Ectodermal cell (in vitro differentiated cells): ENCODE data around the gene HS3ST5.
"Not testable (repeated sequence)": the region's sequence is repeated elsewhere in the genome, so short reads cannot be mapped to it uniquely, and the experiment has no call there.

Experiments
- H3K27ac ChIP-seq: 2 replicates; pipeline ENCODE4 v1.7.0; 2013; ENCODE audit warnings: mild to moderate bottlenecking, low read depth, low read length; ENCODE audit not compliant: insufficient read depth, poor library complexity, severe bottlenecking
- H3K27me3 ChIP-seq: 2 replicates; pipeline ENCODE4 v1.7.0; 2013; ENCODE audit warnings: mild to moderate bottlenecking, low read length; ENCODE audit not compliant: insufficient read depth, control insufficient read depth, poor library complexity, severe bottlenecking
- H3K36me3 ChIP-seq: one replicate; pipeline ENCODE4 v1.7.0; 2013; ENCODE audit warnings: low read length; ENCODE audit not compliant: control insufficient read depth, insufficient read depth
- H3K4me1 ChIP-seq: one replicate; pipeline ENCODE4 v1.7.0; 2013; ENCODE audit warnings: low read length; ENCODE audit not compliant: control insufficient read depth, insufficient read depth
- H3K4me3 ChIP-seq: 2 replicates; pipeline ENCODE4 v1.7.0; 2013; ENCODE audit warnings: low read depth, low read length, control low read depth; ENCODE audit not compliant: insufficient read depth
- H3K9me3 ChIP-seq: 2 replicates; pipeline ENCODE4 v1.7.0; 2013; ENCODE audit warnings: mild to moderate bottlenecking, low read length, moderate library complexity; ENCODE audit not compliant: control insufficient read depth
- WGBS, 2 experiments: methylation state at CpG; one replicate each; pipeline ENCODE4 v1.1.7; 2013; ENCODE audit warnings: missing lambda C conversion rate in 2 of 2; 5-methylcytosine and 5-hydroxymethylcytosine counted together

The HS3ST5 gene

DNA sequence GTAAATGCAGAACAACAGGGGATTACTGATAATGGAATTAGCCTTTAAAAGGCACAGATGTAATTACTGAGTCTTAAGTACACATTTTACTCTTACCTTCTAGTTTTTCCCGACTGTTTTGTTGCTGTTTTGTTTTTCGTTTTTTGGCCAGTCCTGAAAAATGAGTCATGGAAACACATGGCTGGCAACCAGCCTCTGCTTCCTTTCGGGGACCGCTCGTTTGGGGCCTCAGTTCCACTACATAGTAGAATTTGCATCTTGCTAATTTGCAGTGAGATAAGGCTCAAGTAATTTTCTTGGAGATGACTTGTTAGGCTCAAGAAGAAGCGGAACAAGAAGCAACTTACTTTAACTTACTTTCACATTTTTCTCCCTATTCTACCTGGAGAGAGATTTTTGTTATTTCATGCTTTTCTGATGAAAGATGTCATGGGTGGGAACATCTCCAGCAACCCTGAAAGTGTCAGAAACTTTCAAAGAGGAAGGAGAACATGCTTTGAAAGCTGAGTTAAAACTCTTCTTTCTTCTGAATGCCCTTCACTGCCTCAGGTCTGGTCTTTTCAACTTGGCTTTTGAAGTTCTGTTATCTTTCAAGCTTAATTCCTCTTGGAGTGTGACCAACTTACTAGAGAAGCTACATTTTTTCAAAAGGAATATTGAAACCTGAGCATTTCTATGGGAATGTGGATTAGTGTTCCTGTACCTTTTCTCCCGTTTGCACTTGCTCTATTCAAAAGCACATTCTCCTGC, 300.4 kb downstream of the HS3ST5 start:
- Histone ChIP-seq H3K27me3 (no peaks in the 10 kb centered on the region), H3K9me3 (no peaks in the 10 kb centered on the region), H3K36me3 (no peaks in the 10 kb centered on the region), H3K27ac (no peak overlapping the region), H3K4me1 (no peaks in the 10 kb centered on the region), H3K4me3 (no peak overlapping the region)
- WGBS, 2 experiments: 87 to 91% methylated on average over 6 of the region's 7 CpGs

DNA sequence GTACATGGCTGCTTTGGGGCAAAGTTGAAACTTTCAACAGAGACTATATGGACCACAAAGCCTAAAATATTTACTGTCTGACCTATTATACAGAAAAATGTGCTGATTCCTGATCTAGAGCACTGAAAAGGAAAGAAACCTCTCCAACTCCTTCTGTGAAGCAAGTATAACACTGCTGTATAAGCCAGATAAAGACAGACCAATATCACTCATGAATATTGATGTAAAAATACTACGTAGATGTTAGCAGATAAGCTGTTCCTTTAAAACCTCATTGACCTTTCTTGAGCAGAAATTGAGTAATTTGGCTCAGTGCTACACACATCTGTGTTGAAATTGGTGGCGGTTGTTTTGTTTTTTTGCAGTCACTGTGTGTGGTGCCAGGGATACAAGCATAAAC, 302.0 kb downstream of the HS3ST5 start:
- Histone ChIP-seq H3K27me3 (no peaks in the 10 kb centered on the region), H3K9me3 (no peaks in the 10 kb centered on the region), H3K36me3 (no peaks in the 10 kb centered on the region), H3K4me3 (no peak overlapping the region), H3K4me1 (no peaks in the 10 kb centered on the region), H3K27ac (no peak overlapping the region)
- 80 to 93% methylated on average over 1 to 2 of the region's 2 CpGs for WGBS, 2 experiments

DNA sequence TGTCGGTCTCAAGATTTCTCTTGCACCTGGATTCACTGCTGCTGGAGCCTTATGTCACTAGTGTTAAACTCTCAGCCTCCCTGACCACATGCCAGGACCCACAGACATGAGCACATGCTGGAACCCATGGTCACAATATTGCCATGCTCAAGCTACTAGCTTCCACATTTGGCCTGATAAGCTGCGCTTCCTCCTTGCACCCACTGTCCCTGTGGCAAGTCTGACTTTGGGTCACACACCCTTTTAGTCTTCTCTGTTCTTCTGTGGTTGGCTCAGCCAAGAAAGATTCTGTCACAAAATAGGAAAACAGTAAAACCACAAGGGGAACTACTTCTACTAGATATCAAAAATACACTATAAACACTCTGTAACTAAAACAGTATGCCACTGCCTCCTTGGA, 303.0 kb downstream of the HS3ST5 start:
- H3K9me3 ChIP-seq: no peaks in the 10 kb centered on the region
- no peaks in the 10 kb centered on the region for H3K36me3 ChIP-seq
- H3K4me3 ChIP-seq: no peak overlapping the region
- 46 to 49% methylated on average over 2 of the region's 2 CpGs for WGBS, 2 experiments
- H3K4me1 ChIP-seq: no peaks in the 10 kb centered on the region
- H3K27me3 ChIP-seq: no peaks in the 10 kb centered on the region
- H3K27ac ChIP-seq: no peak overlapping the region

DNA sequence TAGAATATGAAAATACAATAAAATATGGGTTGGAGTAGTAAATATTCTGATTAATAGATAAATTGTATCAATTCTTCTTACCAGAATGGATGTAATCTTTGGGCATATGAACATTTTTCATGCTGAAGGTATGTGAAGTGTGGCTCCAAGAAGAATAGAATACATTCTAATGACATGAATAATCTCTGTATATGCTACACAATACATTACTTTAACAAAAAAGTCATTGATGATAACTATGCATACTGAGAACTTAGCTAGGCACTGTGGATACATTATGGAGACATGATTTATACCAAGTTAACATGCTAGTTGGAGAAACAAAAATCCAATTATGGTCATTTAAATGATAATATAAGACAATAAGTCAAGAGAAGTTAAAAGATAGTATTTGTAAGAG, 309.2 kb downstream of the HS3ST5 start:
- Histone ChIP-seq H3K4me1 (no peaks in the 10 kb centered on the region), H3K4me3 (no peak overlapping the region), H3K9me3 (no peaks in the 10 kb centered on the region), H3K27me3 (no peaks in the 10 kb centered on the region), H3K36me3 (no peaks in the 10 kb centered on the region), H3K27ac (no peak overlapping the region)

DNA sequence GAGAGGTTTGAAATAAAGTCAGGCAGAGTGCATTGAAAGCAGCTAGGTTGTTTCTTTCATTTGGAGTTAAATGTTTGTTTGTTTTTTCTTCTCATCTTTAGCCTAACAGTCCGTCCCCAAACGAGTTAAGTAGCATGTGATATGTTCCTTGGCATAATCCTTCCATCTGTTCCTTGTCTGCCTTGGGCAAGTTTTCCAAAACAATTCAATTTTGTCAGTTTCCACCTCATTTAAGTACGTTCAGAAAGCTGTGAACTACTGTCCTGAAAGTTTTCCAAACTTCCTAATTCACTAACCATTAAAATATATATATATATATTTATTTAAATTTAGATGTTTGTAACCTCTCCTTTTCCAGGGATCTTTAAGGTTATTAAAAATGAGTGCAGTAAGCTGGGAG, 310.1 kb downstream of the HS3ST5 start:
- no peaks in the 10 kb centered on the region for H3K4me1 ChIP-seq
- WGBS, 2 experiments: 83 to 91% methylated on average over 3 of the region's 3 CpGs

DNA sequence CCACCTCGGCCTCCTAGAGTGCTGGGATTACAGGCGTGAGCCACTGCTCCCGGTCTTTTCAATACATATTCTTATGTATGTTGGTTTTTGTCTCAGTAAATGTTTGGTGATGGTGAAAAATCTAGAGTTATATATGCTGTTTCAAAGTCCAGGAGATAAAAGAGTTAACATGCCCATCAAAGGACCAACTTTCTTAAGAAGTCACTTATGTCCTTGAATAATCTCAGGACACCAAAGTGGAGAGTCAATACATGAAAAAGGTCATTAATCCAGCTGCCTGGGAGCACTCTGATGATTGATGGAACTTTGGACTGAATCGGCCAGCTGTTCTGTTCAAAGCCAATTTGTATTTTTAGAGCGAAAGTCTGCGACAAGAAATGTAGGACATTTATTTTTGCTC, 312.1 kb downstream of the HS3ST5 start:
- Histone ChIP-seq H3K27ac (no peak overlapping the region), H3K4me3 (no peak overlapping the region), H3K4me1 (no peaks in the 10 kb centered on the region), H3K36me3 (no peaks in the 10 kb centered on the region), H3K9me3 (no peaks in the 10 kb centered on the region), H3K27me3 (no peaks in the 10 kb centered on the region)
- 94 to 97% methylated on average over 6 of the region's 6 CpGs for WGBS, 2 experiments

More for the DNA sequence above, 310.1 kb downstream of the HS3ST5 start:
- Histone ChIP-seq H3K36me3 (no peaks in the 10 kb centered on the region), H3K4me3 (no peak overlapping the region), H3K27me3 (no peaks in the 10 kb centered on the region), H3K9me3 (no peaks in the 10 kb centered on the region), H3K27ac (no peak overlapping the region)

DNA sequence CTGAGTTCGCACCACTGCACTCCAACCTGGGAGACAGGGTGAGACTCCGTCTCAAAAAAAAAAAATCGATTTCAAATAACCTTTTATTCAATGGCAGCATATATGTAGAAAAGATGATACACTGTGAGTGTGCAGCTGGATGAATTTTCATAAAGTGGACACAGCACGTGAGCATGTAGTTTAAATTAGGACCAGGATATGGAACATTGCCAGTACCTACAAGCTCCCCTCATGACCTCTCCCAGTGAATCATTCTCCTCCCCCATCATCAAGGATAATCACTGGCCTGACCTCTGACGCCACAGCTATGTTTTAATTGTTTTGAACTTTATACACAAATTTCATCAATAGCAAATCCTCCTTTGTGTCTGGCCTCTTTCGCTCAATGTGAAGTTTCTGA, 318.1 kb downstream of the HS3ST5 start:
- Histone ChIP-seq H3K4me1 (no peaks in the 10 kb centered on the region), H3K4me3 (no peak overlapping the region), H3K36me3 (no peaks in the 10 kb centered on the region), H3K9me3 (no peaks in the 10 kb centered on the region), H3K27me3 (no peaks in the 10 kb centered on the region), H3K27ac (no peak overlapping the region)
- WGBS, 2 experiments: 92 to 94% methylated on average over 5 to 6 of the region's 6 CpGs

DNA sequence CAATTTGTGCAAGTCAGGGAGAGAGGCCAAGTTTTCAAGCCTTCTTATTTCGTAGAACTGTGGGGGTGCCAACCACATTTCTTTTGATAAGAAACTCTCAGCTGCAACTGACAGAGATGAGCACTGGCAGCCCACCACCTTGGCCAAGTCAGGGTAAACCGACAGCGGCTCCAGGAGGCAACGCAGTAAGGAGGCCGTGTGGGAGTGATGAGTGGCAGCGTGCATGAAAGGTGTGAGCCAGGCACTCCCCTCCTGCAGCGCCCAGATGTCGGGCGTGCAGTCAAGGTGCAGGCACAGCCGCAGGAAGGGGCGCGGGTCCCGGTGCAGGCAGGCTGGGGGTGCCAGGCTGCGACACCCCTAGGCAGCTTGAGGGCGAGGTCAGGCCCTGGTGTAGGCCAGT, 322.6 kb downstream of the HS3ST5 start:
- 90% methylated on average over 15 of the region's 15 CpGs for WGBS, 2 experiments
- H3K4me1 ChIP-seq: no peaks in the 10 kb centered on the region
- no peaks in the 10 kb centered on the region for H3K9me3 ChIP-seq
- H3K27me3 ChIP-seq: no peaks in the 10 kb centered on the region
- H3K4me3 ChIP-seq: no peak overlapping the region
- H3K27ac ChIP-seq: no peak overlapping the region
- no peaks in the 10 kb centered on the region for H3K36me3 ChIP-seq

DNA sequence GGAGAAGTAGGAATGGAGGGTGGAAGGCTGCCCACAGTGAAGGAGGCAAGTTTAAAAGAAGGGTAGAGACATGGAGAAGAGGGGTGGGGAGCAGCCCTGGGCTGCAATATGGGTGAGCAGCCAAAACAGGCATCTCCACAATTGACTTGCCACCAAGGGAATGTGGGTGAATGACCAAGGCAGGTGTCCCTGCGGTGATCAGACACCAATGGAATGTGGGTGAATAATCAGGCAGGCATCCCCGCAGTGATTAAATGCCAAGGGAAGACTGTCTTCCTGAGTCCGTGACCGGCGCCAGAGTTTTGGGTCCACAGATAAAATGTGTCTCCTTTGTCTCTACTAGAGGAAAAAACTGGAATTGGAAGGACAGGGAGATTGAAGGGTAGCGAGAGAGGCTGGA, 325.7 kb downstream of the HS3ST5 start:
- 94 to 97% methylated on average over 6 of the region's 6 CpGs for WGBS, 2 experiments
- H3K4me3 ChIP-seq, H3K36me3 ChIP-seq, H3K9me3 ChIP-seq, H3K27ac ChIP-seq, H3K4me1 ChIP-seq, H3K27me3 ChIP-seq: not testable (repeated sequence)

DNA sequence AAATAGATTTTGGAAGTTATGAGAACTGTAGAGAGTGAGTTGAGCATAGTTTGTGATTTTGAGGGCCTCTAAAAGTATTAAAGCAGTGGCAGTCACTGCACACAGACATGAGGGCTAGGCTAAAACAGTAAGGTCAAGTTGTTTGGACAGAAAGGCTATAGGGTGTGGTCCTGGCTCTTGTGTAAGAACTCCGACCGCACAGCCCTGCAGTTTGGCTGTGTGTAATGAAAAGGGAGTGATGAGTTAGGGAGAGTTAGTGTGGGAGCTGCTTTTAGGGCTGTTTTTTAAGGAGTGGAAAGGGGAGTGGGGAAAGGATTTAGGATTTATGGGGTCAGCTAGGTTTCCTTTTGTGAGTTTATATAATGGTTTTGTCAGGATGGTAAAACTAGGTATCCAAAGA, 328.7 kb downstream of the HS3ST5 start:
- not testable (repeated sequence) for H3K27ac ChIP-seq, H3K27me3 ChIP-seq, H3K4me1 ChIP-seq, H3K9me3 ChIP-seq, H3K36me3 ChIP-seq, H3K4me3 ChIP-seq
- WGBS, 2 experiments: 94% methylated on average over 2 of the region's 2 CpGs

DNA sequence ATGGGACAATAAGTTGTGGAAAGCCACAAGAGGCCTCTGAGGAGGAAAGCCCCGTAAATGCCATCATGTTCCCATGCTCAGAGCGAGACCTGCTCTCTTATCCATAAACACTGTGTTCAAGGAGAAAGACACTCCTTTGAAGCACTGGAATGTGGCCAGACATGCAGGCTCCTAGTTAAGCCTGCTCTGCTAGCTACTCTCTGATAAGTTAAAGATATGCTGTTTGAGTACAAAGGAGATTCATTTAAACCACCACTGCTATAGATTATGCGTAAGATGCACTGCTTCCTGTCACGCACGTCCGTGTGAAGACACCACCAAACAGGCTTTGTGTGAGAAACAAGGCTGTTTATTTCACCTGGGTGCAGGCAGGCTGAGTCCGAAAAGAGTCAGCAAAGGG, 331.3 kb downstream of the HS3ST5 start:
- not testable (repeated sequence) for H3K27me3 ChIP-seq, H3K4me3 ChIP-seq, H3K9me3 ChIP-seq, H3K36me3 ChIP-seq, H3K4me1 ChIP-seq, H3K27ac ChIP-seq
- WGBS, 2 experiments: 91 to 92% methylated on average over 7 of the region's 7 CpGs
